GM12892 (cell line): ENCODE measurements around the gene DAB2.

Experiments
- DNase-seq: peaks from one replicate; pipeline ENCODE4 v3.0.0; 2011; ENCODE audit not compliant: insufficient read length
- FAIRE-seq: peaks from 2 replicates; lab custom pipeline; 2011; peaks lifted over from hg19 to GRCh38; lab: Jason Lieb, UNC
- POLR2A ChIP-seq: IDR thresholded peaks from 2 replicates; pipeline ENCODE4 v1.6.1; 2011; ENCODE audit warnings: low read depth, low read length, control low read depth
- POLR2AphosphoS5 ChIP-seq: IDR thresholded peaks from 2 replicates; pipeline ENCODE4 v1.6.1; 2011; ENCODE audit warnings: low read depth, low read length, control low read depth
- TAF1 ChIP-seq: IDR thresholded peaks from 2 replicates; pipeline ENCODE4 v1.6.1; 2011; ENCODE audit warnings: low read depth, mild to moderate bottlenecking, control low read depth, low read length, borderline replicate concordance

Gene DAB2

DNA sequence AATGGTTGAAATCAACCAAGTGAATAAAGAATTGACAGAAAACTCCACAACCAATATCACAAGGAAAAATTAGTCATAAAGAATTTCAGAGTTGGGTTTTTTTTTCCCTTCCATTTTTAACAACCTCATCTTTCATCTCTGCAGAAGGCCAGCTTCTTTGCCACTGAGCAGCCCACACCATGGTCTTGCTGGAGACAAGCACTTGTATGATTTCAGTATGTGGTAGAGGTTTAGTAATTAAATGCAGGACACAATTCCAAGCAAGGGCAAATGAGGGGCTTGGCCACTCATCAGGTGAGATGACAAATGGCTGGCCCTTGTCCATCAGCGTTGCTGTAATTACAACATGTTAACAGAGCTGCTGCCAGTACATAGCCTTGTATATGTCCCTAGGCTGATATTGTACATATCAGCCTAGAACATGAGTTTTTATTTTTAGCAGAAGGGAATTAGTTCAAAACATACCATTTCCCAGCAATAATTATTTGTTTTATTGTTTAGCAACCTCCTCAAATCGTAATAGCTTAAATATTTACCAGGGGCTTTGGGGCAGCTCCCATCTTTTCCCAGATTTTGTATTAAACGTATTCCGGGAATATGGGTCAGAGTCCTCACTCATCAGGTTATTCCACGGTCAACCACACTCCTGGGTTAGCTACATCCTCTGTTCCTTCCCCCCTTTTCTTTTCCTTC, 55.5 kb downstream of the DAB2 start:
- TF ChIP-seq POLR2AphosphoS5 (no peak), TAF1 (no peak), POLR2A (no peak)
- FAIRE-seq (no peak), DNase-seq (no peak)

DNA sequence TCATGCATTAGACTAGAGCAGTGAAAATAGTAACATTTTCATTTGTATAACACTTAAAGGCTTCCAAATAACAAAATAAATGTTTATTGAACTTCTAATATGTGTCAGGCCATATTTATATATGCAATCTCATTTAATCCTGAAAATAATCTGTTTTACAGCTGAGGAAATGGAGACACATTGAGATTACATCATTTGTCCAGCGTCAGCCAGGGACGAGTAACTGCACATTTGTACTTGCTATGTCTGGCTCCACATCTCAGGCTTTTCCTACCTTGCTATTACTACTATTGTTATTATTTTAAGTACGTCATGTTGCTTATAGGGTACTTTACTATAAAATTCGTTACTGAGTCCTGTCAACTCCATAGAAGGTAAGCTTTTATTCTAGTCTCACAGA, 56.7 kb downstream of the DAB2 start:
- no peak for TF ChIP-seq POLR2A
- no peak for DNase-seq
- FAIRE-seq: no peak

DNA sequence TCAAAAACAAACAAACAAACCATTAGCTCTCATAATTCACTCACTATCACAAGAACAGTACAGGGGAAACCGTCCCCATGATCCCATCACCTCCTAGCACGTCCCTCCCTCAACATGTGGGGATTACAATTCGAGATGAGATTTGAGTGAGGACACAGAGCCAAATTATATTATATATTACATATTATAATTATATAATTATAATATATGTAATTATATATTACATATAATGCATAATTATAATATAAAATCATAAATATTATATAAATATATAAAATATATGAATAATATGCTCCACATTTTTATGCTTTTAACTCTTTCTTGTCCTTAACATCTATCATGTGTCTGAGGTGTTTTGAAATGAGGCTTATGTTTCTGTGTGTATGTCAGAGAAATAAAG, 57.1 kb downstream of the DAB2 start:
- FAIRE-seq (no peak), DNase-seq (no peak)
- TF ChIP-seq TAF1 (no peak), POLR2A (no peak), POLR2AphosphoS5 (no peak)

DNA sequence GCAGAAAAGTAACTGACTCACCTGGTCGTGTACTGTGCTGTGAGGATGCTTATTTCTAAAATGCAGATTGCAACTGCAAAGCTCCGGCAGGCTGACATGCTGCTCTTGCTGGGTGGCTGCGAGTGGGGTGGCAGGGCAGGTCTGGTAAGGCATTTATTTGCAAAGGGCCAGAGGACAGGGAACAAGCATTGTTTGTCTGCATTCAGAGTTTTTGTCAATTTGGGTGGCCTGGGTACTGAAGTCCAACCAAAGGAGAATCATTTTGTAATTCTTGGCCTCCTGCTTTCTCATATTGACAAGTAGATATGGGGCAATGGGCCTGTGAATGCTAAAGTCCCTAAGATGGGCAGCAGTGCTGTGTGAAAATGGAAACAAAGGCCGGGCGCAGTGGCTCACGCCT, 60.4 kb downstream of the DAB2 start, which contains the start of gene C9:
TSS of gene C9 (minus strand) at position 129 of the 400 bp plus-strand sequence. CDS start at position 98, 31 bp downstream.
- DNase-seq (no peak), FAIRE-seq (no peak)
- TF ChIP-seq POLR2A: no peak
- no peak for TF ChIP-seq POLR2AphosphoS5
- no peak for TF ChIP-seq TAF1

DNA sequence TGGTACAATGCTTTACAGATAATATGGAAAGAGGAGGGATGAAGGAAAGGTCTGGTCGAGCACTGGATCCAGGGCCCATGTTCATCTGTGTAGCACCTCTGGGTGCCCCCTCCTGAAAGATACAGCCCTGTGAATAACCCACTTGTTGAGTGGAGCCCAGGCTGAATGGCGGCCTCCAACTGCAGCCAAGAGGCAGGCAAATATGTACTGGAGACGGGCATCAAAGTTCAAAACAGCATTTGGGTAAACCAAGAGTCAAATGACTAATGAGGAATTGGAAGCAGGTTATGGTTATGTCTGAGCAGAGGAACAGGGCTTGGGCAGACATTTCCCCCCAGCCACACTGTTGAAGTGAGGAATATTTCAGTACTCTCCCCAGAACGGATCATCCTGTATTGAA, 61.6 kb downstream of the DAB2 start:
- FAIRE-seq (no peak), DNase-seq (no peak)
- TF ChIP-seq TAF1: no peak
- TF ChIP-seq POLR2AphosphoS5: no peak
- TF ChIP-seq POLR2A: no peak

DNA sequence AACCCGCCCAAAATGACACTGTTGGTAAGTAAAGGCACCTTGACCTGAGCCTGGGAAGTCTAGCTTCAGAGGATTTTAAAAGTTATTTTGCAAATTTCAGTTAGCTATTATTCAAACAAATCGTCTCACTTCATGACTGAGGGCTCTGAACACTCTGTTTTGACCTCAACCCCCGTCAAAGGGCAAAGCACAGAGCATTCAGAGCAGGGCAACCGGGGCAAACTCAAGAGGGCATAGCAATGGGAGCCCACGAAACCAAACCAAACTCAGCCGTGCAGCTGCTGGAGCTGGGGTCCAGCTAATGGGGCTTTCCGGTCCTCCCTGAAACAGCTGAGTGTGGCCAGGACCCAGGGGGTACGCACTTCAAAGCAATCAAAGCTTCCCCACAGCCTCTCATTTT, 62.1 kb downstream of the DAB2 start:
- no peak for FAIRE-seq
- DNase-seq: no peak
- TF ChIP-seq TAF1 (no peak), POLR2A (no peak), POLR2AphosphoS5 (no peak)

DNA sequence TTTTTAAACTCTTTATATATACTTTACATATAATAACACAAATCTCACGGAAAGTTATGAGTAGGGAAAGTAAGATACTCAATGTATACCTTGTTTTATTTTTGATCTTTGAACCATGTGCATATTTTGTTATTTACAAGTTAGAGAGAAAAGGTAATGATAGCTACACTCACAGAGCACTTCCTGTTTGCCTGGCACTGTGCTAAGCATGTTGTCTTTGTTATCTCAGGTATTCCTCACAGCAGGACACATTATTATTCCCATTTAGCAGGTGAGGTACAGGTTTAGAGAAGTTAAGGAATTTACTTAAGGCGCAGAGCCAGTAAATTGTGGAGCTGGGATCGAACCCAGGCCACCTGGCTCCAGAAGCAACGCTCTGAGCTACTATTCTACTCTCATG, 63.5 kb downstream of the DAB2 start:
- FAIRE-seq (no peak), DNase-seq (no peak)
- TF ChIP-seq TAF1: no peak
- no peak for TF ChIP-seq POLR2AphosphoS5
- no peak for TF ChIP-seq POLR2A

DNA sequence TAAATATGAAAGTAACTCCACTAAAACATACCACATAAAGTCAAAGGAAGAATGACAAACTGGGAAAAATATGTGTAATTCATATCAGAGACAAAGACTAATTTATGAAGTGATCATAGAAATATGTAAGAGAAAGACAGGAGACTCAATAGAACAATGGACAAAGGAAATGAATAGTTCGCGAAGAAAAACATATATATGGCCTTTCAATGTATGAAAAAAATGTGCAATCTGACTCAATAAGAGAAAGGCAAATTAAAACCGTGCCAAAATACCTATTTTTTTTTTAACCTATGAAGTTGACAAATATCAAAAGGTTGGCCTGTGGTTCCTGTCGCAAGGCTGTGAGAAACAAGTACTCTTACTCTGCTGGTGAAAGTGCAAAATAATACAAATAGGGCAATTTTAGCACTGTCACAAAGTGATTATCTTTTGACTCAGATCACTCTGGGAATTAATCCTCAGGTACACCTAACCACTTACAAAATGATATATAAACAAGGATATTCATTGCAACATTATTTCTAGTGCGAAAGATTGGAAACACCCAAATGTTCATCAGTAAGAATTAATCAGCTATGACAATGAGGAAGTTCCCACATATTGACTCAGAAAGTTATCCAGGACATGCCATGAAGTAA, 64.2 kb downstream of the DAB2 start:
- FAIRE-seq: no peak
- TF ChIP-seq TAF1: no peak
- no peak for TF ChIP-seq POLR2AphosphoS5
- TF ChIP-seq POLR2A: no peak
- no peak for DNase-seq

DNA sequence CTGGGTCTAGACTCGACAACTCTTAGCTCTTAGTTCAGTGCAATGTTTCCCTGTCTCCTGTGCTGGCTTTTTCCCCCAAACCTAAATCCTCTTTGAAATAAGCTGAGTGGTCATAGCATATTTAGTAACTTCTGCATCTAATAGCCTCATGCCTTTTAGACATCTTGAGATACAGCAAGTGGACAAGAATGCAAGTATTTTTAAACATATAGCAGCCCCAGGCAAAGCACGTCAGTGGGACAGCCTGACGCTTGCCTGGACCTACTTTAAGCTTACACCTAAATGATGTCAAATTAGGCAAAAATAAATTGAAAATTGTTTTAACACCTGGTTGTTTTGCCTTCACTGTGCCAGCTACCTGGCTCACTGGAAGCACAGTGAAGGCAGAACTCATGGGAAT, 68.5 kb downstream of the DAB2 start:
- no peak for FAIRE-seq
- DNase-seq: no peak
- no peak for TF ChIP-seq POLR2A
- TF ChIP-seq TAF1: no peak
- TF ChIP-seq POLR2AphosphoS5: no peak

DNA sequence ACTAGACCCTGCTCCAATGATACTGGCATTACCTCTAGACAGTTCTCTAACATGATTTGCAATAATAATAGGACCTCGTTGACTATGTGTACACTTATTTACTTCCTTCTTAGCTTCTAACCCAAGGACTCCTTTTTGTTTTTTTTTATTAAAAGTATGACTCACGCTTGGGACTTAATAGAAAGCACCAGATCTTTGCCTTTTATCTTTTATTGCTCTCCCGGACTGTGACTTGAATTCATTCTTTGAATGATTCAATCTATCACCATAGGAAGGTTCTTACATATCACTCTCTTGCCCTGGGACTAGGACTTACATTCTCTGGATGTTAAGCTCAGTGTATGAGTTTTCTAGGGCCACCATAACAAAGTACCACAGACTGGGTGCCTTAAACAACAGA, 69.5 kb downstream of the DAB2 start:
- TF ChIP-seq POLR2A: no peak
- no peak for TF ChIP-seq POLR2AphosphoS5
- no peak for TF ChIP-seq TAF1
- FAIRE-seq: no peak
- DNase-seq: no peak

DNA sequence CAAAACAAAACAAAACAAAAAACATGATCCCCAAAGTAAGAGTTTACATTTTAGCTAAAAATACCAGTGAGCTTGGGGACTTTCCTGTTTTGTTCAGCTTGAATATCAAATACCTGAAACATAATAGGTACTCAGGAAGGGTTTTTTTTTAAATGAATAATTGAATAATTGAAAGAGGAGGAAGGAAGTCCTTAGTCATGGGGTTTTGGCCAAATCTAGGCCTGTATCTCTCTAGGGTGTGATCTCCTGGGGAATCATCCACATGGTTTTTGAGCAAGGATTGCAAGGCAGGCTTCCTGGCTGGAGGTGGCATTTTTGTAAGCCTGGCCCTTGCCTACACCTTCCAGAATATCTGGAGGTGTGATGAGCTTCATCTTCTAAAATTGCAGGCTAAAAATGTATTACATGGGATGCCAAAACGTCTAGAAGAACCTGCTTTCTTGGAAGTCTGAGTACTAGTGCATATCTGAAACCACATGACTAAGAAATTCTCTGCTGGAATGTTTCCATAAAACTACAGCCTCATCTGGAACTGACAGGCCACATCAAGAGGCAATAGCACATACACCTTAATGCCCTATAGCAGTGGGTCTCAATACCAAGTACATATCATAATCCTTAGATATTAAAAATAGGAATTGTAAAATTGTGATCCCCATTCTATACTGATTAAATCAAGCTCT, 70.9 kb downstream of the DAB2 start:
- DNase-seq (no peak), FAIRE-seq (no peak)
- no peak for TF ChIP-seq TAF1
- TF ChIP-seq POLR2AphosphoS5: no peak
- TF ChIP-seq POLR2A: no peak

DNA sequence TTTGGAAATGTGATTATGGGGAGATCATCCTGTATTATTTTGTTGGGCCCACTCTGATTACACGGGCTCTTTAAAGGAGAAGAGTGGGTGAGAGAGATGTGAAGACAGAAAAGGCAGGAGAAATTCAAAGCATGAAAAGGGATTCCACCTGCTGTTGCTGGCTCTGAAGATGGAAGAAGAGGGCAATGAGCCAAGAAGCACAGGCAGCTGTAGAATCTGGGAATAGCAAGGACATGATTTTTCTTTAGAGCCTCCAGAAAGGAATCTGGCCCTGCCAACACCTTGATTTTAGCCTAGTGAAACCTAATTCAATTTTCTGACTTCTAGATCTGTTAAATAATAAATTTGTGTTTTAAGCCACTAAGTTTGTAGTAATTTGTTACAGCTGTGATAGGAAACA, 71.8 kb downstream of the DAB2 start:
- DNase-seq (no peak), FAIRE-seq (no peak)
- no peak for TF ChIP-seq TAF1
- TF ChIP-seq POLR2AphosphoS5: no peak
- no peak for TF ChIP-seq POLR2A
